NCI-H345 treated with DMSO at 0.1 percent for 48 hours (cell line): ENCODE results near the gene IGF2BP1.
"Not testable (repeated sequence)": the region's sequence is repeated elsewhere in the genome, so short reads cannot be mapped to it uniquely, and the experiment has no call there.

Experiments
- DNase-seq: peaks from one replicate; lab custom pipeline; 2025; ENCODE audit not compliant: unreplicated experiment; lab: John Stamatoyannopoulos, UW

The IGF2BP1 gene

GRCh38 chr17:48995974-48996721 is 1.0 kb upstream of the IGF2BP1 start:
- no peak for DNase-seq

- no peak for DNase-seq
These were observed 473 bp upstream of the IGF2BP1 start for GRCh38 chr17:48996722-48997102.

- DNase-seq, result no peak
These were observed 822 bp downstream of the IGF2BP1 start for GRCh38 chr17:48997827-48998586.

GRCh38 chr17:48998587-48999440 is 1.6 kb downstream of the IGF2BP1 start:
- no peak for DNase-seq

- DNase-seq, result no peak
These were observed 3.8 kb downstream of the IGF2BP1 start for GRCh38 chr17:49000943-49001342.

- no peak for DNase-seq
These were observed 4.5 kb downstream of the IGF2BP1 start for GRCh38 chr17:49001671-49002070.

GRCh38 chr17:49002331-49002730 is 5.1 kb downstream of the IGF2BP1 start:
- DNase-seq, result no peak

- no peak for DNase-seq
These were observed 5.6 kb downstream of the IGF2BP1 start for GRCh38 chr17:49002766-49003165.

GRCh38 chr17:49003557-49004511 is 6.6 kb downstream of the IGF2BP1 start:
- DNase-seq, result no peak

- DNase-seq, result no peak
These were observed 8.0 kb downstream of the IGF2BP1 start for GRCh38 chr17:49005140-49005539.

GRCh38 chr17:49008908-49009307 is 11.7 kb downstream of the IGF2BP1 start:
- not testable (repeated sequence) for DNase-seq

GRCh38 chr17:49012769-49013255 is 15.6 kb downstream of the IGF2BP1 start:
- DNase-seq, result no peak

GRCh38 chr17:49013311-49014213 is 16.4 kb downstream of the IGF2BP1 start:
- no peak for DNase-seq

- DNase-seq, result no peak
These were observed 18.2 kb downstream of the IGF2BP1 start for GRCh38 chr17:49015179-49015923.

- no peak for DNase-seq
These were observed 19.0 kb downstream of the IGF2BP1 start for GRCh38 chr17:49015924-49016774.

GRCh38 chr17:49016775-49017463 is 19.7 kb downstream of the IGF2BP1 start:
- no peak for DNase-seq

- no peak for DNase-seq
These were observed 21.0 kb downstream of the IGF2BP1 start for GRCh38 chr17:49018116-49018612.
